GM18505 (cell line): ENCODE results near the gene TYMS.

ENCODE experiments used
- ATAC-seq: cut with Tn5 transposase; IDR thresholded peaks from one replicate; pipeline ENCODE4 v1.9.1; 2021; ENCODE audit not compliant: unreplicated experiment
- POLR2A ChIP-seq: IDR thresholded peaks from 4 replicates; pipeline ENCODE4 v1.6.1; 2011; ENCODE audit warnings: borderline replicate concordance; ENCODE audit not compliant: insufficient read depth, insufficient read length; ENCODE audit errors: extremely low read depth

TYMS gene

GRCh38 chr18:697800-698199 lies 40.3 kb downstream of the TYMS start:
- no peak for TF ChIP-seq POLR2A

GRCh38 chr18:703213-703967 lies 45.9 kb downstream of the TYMS start:
- no peak for ATAC-seq
- no peak for TF ChIP-seq POLR2A

More at GRCh38 chr18:697800-698199, 40.3 kb downstream of the TYMS start:
- no peak for ATAC-seq

- no peak for ATAC-seq
- no peak for TF ChIP-seq POLR2A
Measured at GRCh38 chr18:706405-706804, 49.0 kb downstream of the TYMS start.

- no peak for ATAC-seq
- TF ChIP-seq POLR2A = no peak
Measured at GRCh38 chr18:708096-708495, 50.6 kb downstream of the TYMS start.

- ATAC-seq = no peak
- TF ChIP-seq POLR2A = no peak
Measured at GRCh38 chr18:709771-710170, 52.3 kb downstream of the TYMS start.

GRCh38 chr18:710418-711300 lies 53.2 kb downstream of the TYMS start:
- ATAC-seq = no peak
- TF ChIP-seq POLR2A = no peak

GRCh38 chr18:711310-711656 lies 53.8 kb downstream of the TYMS start:
- no peak for TF ChIP-seq POLR2A
- no peak for ATAC-seq

- peak; percentile 41 for TF ChIP-seq POLR2A
- ATAC-seq = peak; percentile 53
Measured at GRCh38 chr18:711657-712400, 54.4 kb downstream of the TYMS start.

GRCh38 chr18:712401-713134 lies 55.1 kb downstream of the TYMS start, which contains the start of gene ENOSF1:
Gene ENOSF1 (minus strand): TSS chr18:712630. CDS start chr18:712587, 43 bp downstream.
- ATAC-seq = peak; percentile 83
- TF ChIP-seq POLR2A = peak; percentile 51

GRCh38 chr18:713135-713490 lies 55.7 kb downstream of the TYMS start:
- ATAC-seq = no peak
- no peak for TF ChIP-seq POLR2A

GRCh38 chr18:715626-716025 lies 58.2 kb downstream of the TYMS start:
- no peak for TF ChIP-seq POLR2A
- no peak for ATAC-seq

- no peak for TF ChIP-seq POLR2A
- ATAC-seq = no peak
Measured at GRCh38 chr18:717003-717402, 59.5 kb downstream of the TYMS start.
